DND-41 (cell line): Measurements from ENCODE around the gene PRR35.

ENCODE experiments used
- CTCF ChIP-seq: IDR thresholded peaks from 2 replicates; pipeline ENCODE4 v1.5.1; 2012; ENCODE audit warnings: borderline replicate concordance, low read length, moderate library complexity, mild to moderate bottlenecking; ENCODE audit not compliant: poor library complexity, severe bottlenecking; ENCODE audit errors: extremely low read depth
- EZH2 ChIP-seq: IDR thresholded peaks from 3 replicates; pipeline ENCODE4 v1.6.1; 2012; ENCODE audit warnings: borderline replicate concordance, low read depth, mild to moderate bottlenecking, moderate library complexity, low read length, inconsistent platforms; ENCODE audit not compliant: severe bottlenecking

DNA sequence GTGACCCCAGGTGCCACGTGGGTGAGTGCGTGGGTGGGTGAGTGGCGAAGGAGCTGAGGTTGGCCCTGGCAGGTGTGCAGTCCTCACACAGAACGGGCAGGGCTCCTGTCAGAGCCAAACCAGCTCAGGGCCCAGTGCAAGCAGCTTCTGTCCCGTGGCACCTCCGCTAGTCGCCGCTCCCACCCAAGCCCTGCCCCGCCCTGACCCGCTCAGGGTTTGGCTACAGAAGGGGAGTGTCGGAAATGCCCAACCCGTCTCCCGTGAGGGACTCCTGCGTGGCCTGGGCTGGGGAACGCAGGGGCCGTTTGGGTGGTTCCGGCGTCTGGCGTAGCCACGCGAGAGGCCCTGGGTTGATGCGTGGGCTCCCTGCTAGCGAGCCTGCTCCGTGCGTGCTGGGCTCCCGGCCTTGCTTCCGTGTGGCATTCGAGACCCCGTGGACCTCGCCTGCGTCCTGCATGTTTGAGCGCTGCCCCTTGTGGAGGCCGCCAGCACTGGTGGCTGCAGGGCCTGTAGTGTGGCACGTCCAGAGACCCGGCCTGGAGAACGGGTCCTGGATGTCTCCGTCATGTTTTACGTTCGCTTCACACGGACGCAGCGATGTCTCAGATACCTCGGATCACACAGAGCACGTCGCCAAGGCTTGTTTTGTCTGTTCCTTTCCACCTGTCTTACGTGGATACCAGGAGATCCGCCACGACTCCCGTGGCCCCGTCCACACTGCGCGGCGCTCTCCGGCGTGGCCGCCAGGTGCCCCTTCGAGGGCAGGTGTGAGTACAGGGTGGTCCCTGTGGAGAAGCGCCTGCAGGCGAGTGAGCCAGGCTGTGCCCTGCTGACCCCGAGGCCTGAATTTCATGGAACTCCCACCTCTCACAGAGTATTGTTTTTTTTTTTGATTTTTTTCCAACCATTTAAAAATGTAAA lies 22.5 kb upstream of the PRR35 start:
- TF ChIP-seq EZH2: no peak
- TF ChIP-seq CTCF: peak; percentile 17
